ENCODE results near the gene PLEKHG7. TPM values are rescaled to one million over a fixed set of nuclear protein-coding genes. Genes with fewer than 3 reads are reported as not detected.

PLEKHG7 gene
- total and polyA plus RNA-seq, 2 donors from 2014 or later: 0.45 to 1.5 TPM

GRCh38 chr12:92771001-92771400 lies 68.2 kb downstream of the PLEKHG7 start:
- no peak overlapping the region for H3K4me3 ChIP-seq (ENCODE audit: low read length in 3 of 3)
- FAIRE-seq (no peak), DNase-seq (no peak)
- no peaks in the 10 kb centered on the region for H3K4me1 ChIP-seq (ENCODE audit: control insufficient read depth in 2 of 3, insufficient read depth in 2 of 3, low read depth in 1 of 3, low read length in 3 of 3)
- no peak overlapping the region for H3K27ac ChIP-seq (ENCODE audit: low read depth in 2 of 2, low read length in 2 of 2)
- no peaks in the 10 kb centered on the region for H3K9me3 ChIP-seq (ENCODE audit: control insufficient read depth in 2 of 3, insufficient read depth in 1 of 3, low read length in 3 of 3)
- no peak overlapping the region for H3K9ac ChIP-seq (ENCODE audit: low read length in 3 of 3)
- TF ChIP-seq, protein P1, sequence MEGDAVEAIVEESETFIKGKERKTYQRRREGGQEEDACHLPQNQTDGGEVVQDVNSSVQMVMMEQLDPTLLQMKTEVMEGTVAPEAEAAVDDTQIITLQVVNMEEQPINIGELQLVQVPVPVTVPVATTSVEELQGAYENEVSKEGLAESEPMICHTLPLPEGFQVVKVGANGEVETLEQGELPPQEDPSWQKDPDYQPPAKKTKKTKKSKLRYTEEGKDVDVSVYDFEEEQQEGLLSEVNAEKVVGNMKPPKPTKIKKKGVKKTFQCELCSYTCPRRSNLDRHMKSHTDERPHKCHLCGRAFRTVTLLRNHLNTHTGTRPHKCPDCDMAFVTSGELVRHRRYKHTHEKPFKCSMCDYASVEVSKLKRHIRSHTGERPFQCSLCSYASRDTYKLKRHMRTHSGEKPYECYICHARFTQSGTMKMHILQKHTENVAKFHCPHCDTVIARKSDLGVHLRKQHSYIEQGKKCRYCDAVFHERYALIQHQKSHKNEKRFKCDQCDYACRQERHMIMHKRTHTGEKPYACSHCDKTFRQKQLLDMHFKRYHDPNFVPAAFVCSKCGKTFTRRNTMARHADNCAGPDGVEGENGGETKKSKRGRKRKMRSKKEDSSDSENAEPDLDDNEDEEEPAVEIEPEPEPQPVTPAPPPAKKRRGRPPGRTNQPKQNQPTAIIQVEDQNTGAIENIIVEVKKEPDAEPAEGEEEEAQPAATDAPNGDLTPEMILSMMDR (IDR thresholded peaks at IDR 0.05; ENCODE audit: borderline replicate concordance, extremely low read depth, insufficient read depth): no peak
- H3K27me3 ChIP-seq (ENCODE audit: control insufficient read depth, insufficient read depth, low read length): no peaks in the 10 kb centered on the region
- H3K36me3 ChIP-seq (ENCODE audit: control insufficient read depth in 2 of 3, insufficient read depth in 3 of 3, low read length in 3 of 3): peaks cover 0 to 3% (median 0%) of the 10 kb centered on the region in 3 donors
- intact Hi-C loops (cut with DNase I): no loop called here

DNA sequence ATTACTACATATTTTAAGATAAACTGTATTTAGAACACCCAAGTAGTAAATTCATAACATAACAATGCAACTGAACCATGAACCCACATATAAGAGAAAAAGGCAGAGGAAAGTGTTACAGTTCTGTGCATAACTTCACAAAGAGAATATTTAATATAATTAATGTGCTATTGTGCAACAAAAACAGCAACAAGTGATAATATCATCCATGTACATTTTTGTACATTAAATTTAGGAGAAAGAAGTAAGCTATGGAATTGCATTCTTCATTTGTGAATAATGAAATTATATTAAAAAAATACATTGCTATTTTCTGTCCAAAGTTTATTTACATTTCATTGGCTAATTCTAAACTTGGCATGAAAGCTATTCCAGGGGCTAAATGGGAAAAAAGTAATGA lies 72.6 kb downstream of the PLEKHG7 start:
- Histone ChIP-seq H3K9ac (ENCODE audit: low read length in 3 of 3) (no peak overlapping the region), H3K27me3 (ENCODE audit: control insufficient read depth, insufficient read depth, low read length) (no peaks in the 10 kb centered on the region), H3K4me1 (ENCODE audit: control insufficient read depth in 2 of 3, insufficient read depth in 2 of 3, low read depth in 1 of 3, low read length in 3 of 3) (no peaks in the 10 kb centered on the region), H3K36me3 (ENCODE audit: control insufficient read depth in 2 of 3, insufficient read depth in 3 of 3, low read length in 3 of 3) (peaks cover 0 to 13% (median 8%) of the 10 kb centered on the region in 3 donors), H3K4me3 (ENCODE audit: low read length in 3 of 3) (no peak overlapping the region), H3K9me3 (ENCODE audit: control insufficient read depth in 2 of 3, insufficient read depth in 1 of 3, low read length in 3 of 3) (no peaks in the 10 kb centered on the region), H3K27ac (ENCODE audit: low read depth in 2 of 2, low read length in 2 of 2) (no peak overlapping the region)
- intact Hi-C loops (cut with DNase I): no loop called here
- DNase-seq (no peak), FAIRE-seq (no peak)
- TF ChIP-seq, protein P1 (IDR thresholded peaks at IDR 0.05; ENCODE audit: borderline replicate concordance, extremely low read depth, insufficient read depth): no peak

GRCh38 chr12:92778525-92778924 lies 75.7 kb downstream of the PLEKHG7 start:
- no peaks in the 10 kb centered on the region for H3K27me3 ChIP-seq (ENCODE audit: control insufficient read depth, insufficient read depth, low read length)
- intact Hi-C loops (cut with DNase I): no loop called here
- no peak overlapping the region for H3K9ac ChIP-seq (ENCODE audit: low read length in 3 of 3)
- no peak for FAIRE-seq
- TF ChIP-seq, protein P1 (IDR thresholded peaks at IDR 0.05; ENCODE audit: borderline replicate concordance, extremely low read depth, insufficient read depth): no peak
- H3K4me3 ChIP-seq (ENCODE audit: low read length in 3 of 3): no peak overlapping the region
- no peak overlapping the region for H3K27ac ChIP-seq (ENCODE audit: low read depth in 2 of 2, low read length in 2 of 2)
- DNase-seq: no peak
- no peaks in the 10 kb centered on the region for H3K4me1 ChIP-seq (ENCODE audit: control insufficient read depth in 2 of 3, insufficient read depth in 2 of 3, low read depth in 1 of 3, low read length in 3 of 3)
- H3K36me3 ChIP-seq (ENCODE audit: control insufficient read depth in 2 of 3, insufficient read depth in 3 of 3, low read length in 3 of 3): peaks cover 0 to 13% (median 11%) of the 10 kb centered on the region in 3 donors
- H3K9me3 ChIP-seq (ENCODE audit: control insufficient read depth in 2 of 3, insufficient read depth in 1 of 3, low read length in 3 of 3): no peaks in the 10 kb centered on the region

DNA sequence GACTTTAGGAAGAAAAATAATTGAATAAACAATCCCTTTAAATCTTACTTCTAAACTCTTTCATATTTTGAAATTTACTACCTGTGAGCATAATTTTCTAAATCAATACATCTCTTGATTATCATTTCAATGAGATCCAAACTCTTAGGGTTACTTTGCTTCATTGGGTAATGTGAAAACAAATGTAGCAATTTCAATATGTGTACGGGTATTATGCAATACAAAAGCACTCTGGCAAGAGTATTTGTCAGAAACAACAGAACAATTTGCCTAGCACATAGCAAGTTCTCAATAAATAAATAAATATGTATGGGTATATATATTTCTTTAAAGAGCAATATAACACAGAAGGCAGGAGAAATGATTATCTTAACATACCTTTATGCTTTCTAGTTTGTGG lies 77.1 kb downstream of the PLEKHG7 start:
- no peaks in the 10 kb centered on the region for H3K27me3 ChIP-seq (ENCODE audit: control insufficient read depth, insufficient read depth, low read length)
- intact Hi-C loops (cut with DNase I): no loop called here
- no peak overlapping the region for H3K27ac ChIP-seq (ENCODE audit: low read depth in 2 of 2, low read length in 2 of 2)
- H3K9me3 ChIP-seq (ENCODE audit: control insufficient read depth in 2 of 3, insufficient read depth in 1 of 3, low read length in 3 of 3): no peaks in the 10 kb centered on the region
- H3K36me3 ChIP-seq (ENCODE audit: control insufficient read depth in 2 of 3, insufficient read depth in 3 of 3, low read length in 3 of 3): peaks cover 0 to 13% (median 11%) of the 10 kb centered on the region in 3 donors
- DNase-seq (no peak), FAIRE-seq (no peak)
- peaks cover 0 to under 1% (median 0%) of the 10 kb centered on the region in 3 donors for H3K4me1 ChIP-seq (ENCODE audit: control insufficient read depth in 2 of 3, insufficient read depth in 2 of 3, low read depth in 1 of 3, low read length in 3 of 3)
- TF ChIP-seq, protein P1 (IDR thresholded peaks at IDR 0.05; ENCODE audit: borderline replicate concordance, extremely low read depth, insufficient read depth): no peak
- H3K9ac ChIP-seq (ENCODE audit: low read length in 3 of 3): no peak overlapping the region
- no peak overlapping the region for H3K4me3 ChIP-seq (ENCODE audit: low read length in 3 of 3)
